Endothelial cell of umbilical vein (primary cell): ENCODE measurements around the gene DUSP2. TPM values are rescaled to one million over a fixed set of nuclear protein-coding genes. Genes with fewer than 3 reads are reported as not detected.
"Not testable (repeated sequence)": the region's sequence is repeated elsewhere in the genome, so short reads cannot be mapped to it uniquely, and the experiment has no call there.

Source experiments
- BruUV-seq: library from RNA; stranded (reverse); fragments of 400-500 nt; replicated peaks from 2 replicates; lab custom pipeline; 2021; lab: Mats Ljungman, UMichigan
- CTCF ChIA-PET: fragments of 300-600, 350-600 bp; sonication (Branson Sonifier 250); formaldehyde crosslinking; loops from one replicate; lab custom pipeline; 2021; ENCODE audit warnings: antibody characterized with exemption, inconsistent platforms; lab: Charles Lee
- POLR2A ChIA-PET: fragments of 300-600, 350-600 bp; sonication (Branson Sonifier 250); formaldehyde crosslinking; loops from one replicate; lab custom pipeline; 2021; ENCODE audit warnings: antibody characterized with exemption, inconsistent platforms; lab: Charles Lee
- DNase-seq: peaks from one replicate; pipeline ENCODE4 v3.0.0-alpha.2; 2011; ENCODE audit warnings: low read depth, low spot score
- FAIRE-seq: peaks from 2 replicates; lab custom pipeline; 2011; peaks lifted over from hg19 to GRCh38; lab: Jason Lieb, UNC
- H2AFZ ChIP-seq: 2 replicates; pipeline ENCODE4 v1.6.0; 2012; ENCODE audit warnings: low read depth, low read length, control low read depth, inconsistent platforms
- H3K27ac ChIP-seq: 2 replicates; pipeline ENCODE4 v1.5.1; 2011; ENCODE audit warnings: low read depth, mild to moderate bottlenecking, control low read depth, low read length, moderate library complexity; ENCODE audit not compliant: insufficient read depth
- H3K27me3 ChIP-seq, 2 experiments: 2 replicates each; pipeline versions ENCODE4 v1.6.0 to v1.6.1; 2011; ENCODE audit warnings: low read length in 2 of 2, mixed read lengths in 1 of 2; ENCODE audit not compliant: control insufficient read depth in 2 of 2, insufficient read depth in 2 of 2
- H3K36me3 ChIP-seq, 2 experiments: 2 replicates in 1 of 2; 3 replicates in 1 of 2; pipeline ENCODE4 v1.5.1; 2011; ENCODE audit warnings: low read length in 2 of 2, mild to moderate bottlenecking in 1 of 2, moderate library complexity in 1 of 2; ENCODE audit not compliant: control insufficient read depth in 2 of 2, insufficient read depth in 2 of 2; ENCODE audit errors: extremely low read depth in 1 of 2
- H3K4me1 ChIP-seq: 3 replicates; pipeline ENCODE4 v1.5.1; 2011; ENCODE audit warnings: mild to moderate bottlenecking, low read length; ENCODE audit not compliant: control insufficient read depth, insufficient read depth; ENCODE audit errors: extremely low read depth
- H3K4me2 ChIP-seq: 2 replicates; pipeline ENCODE4 v1.6.1; 2011; ENCODE audit warnings: low read length, control low read depth, mixed read lengths; ENCODE audit not compliant: insufficient read depth
- H3K4me3 ChIP-seq, 3 experiments: fragments of 200-600 bp in 1 of 3; sonication (generic), shearing (Covaris generic) in 1 of 3; replicated peaks in 1 of 3; 2 replicates each; pipeline ENCODE4 v1.5.1; 2011 to 2016; ENCODE audit warnings: control low read depth in 3 of 3, low read length in 3 of 3, mild to moderate bottlenecking in 2 of 3, inconsistent platforms in 1 of 3, low read depth in 1 of 3, moderate library complexity in 1 of 3; ENCODE audit not compliant: insufficient read depth in 1 of 3
- H3K79me2 ChIP-seq: 2 replicates; pipeline ENCODE4 v1.6.0; 2012; ENCODE audit warnings: low read length, inconsistent platforms; ENCODE audit not compliant: control insufficient read depth, insufficient read depth
- H3K9ac ChIP-seq: replicated peaks from 2 replicates; pipeline ENCODE3; 2011; ENCODE audit warnings: low read length, control low read depth; ENCODE audit not compliant: insufficient read depth; ENCODE audit errors: extremely low read depth
- H3K9me1 ChIP-seq: replicated peaks from 3 replicates; pipeline ENCODE4 v1.6.0; 2011; ENCODE audit warnings: mild to moderate bottlenecking, low read length; ENCODE audit not compliant: control insufficient read depth, insufficient read depth; ENCODE audit errors: extremely low read depth
- H3K9me3 ChIP-seq: replicated peaks from 2 replicates; pipeline ENCODE4 v1.5.1; 2012; ENCODE audit warnings: low read length, inconsistent platforms; ENCODE audit not compliant: control insufficient read depth, insufficient read depth
- H4K20me1 ChIP-seq: replicated peaks from 2 replicates; pipeline ENCODE3; 2011; ENCODE audit warnings: mild to moderate bottlenecking, low read length; ENCODE audit not compliant: control insufficient read depth, insufficient read depth; ENCODE audit errors: extremely low read depth
- POLR2A ChIP-seq: IDR thresholded peaks from 2 replicates; pipeline ENCODE4 v1.6.1; 2012; ENCODE audit warnings: low read depth, mild to moderate bottlenecking, control low read depth, low read length
- POLR2AphosphoS5 ChIP-seq: IDR thresholded peaks from 2 replicates; pipeline ENCODE4 v1.6.1; 2012; ENCODE audit warnings: low read depth, mild to moderate bottlenecking, control low read depth, low read length, moderate library complexity; ENCODE audit not compliant: insufficient read depth
- dilution Hi-C: fragments of 300-500 bp; cut with MboI; formaldehyde crosslinking; loops from one replicate; pipeline ENCODE4 v1.15.0; 2019; ENCODE audit warnings: low sequenced_read_pairs; ENCODE audit not compliant: extremely low pct_ligation_motif_present
- intact Hi-C: fragments of 100-400 bp; cut with micrococcal nuclease; formaldehyde crosslinking; loops from one replicate; pipeline ENCODE4 v1.10.0; 2022
- polyA plus RNA-seq, 4 experiments: library from polyadenylated mRNA; depleted of rRNA in 3 of 4; stranded (reverse) in 3 of 4; unstranded in 1 of 4; fragments of >200 nt; gene quantifications; 2 replicates each; pipeline versions ENCODE4 v1.2.1 to v1.2.3, GENCODE V29; 2011 to 2012; ENCODE audit warnings: missing spikeins in 1 of 4
- total RNA-seq: library from RNA; stranded (reverse); gene quantifications from 2 replicates; pipeline ENCODE4 v1.2.3, GENCODE V29; 2021
- TF ChIP-seq, protein P1 (sequence below): IDR thresholded peaks from 2 replicates; pipeline ENCODE4 v1.6.1; 2011; ENCODE audit not compliant: insufficient read depth, insufficient read length
- TF ChIP-seq, protein P2 (sequence below), 2 donors: IDR thresholded peaks; 1 replicate in 1 of 2; 2 replicates in 1 of 2; pipeline ENCODE4 v1.5.1; 2011; ENCODE audit warnings: low read length in 2 of 2, mild to moderate bottlenecking in 2 of 2, moderate library complexity in 2 of 2, control low read depth in 1 of 2, inconsistent platforms in 1 of 2, low read depth in 1 of 2; ENCODE audit not compliant: insufficient read depth in 1 of 2; ENCODE audit errors: extremely low read depth in 1 of 2

The DUSP2 gene
- total and polyA plus RNA-seq, 2 donors (not counting 3 experiments of a cell fraction or from before 2014, with no cell fraction given) = 0.33 TPM

DNA sequence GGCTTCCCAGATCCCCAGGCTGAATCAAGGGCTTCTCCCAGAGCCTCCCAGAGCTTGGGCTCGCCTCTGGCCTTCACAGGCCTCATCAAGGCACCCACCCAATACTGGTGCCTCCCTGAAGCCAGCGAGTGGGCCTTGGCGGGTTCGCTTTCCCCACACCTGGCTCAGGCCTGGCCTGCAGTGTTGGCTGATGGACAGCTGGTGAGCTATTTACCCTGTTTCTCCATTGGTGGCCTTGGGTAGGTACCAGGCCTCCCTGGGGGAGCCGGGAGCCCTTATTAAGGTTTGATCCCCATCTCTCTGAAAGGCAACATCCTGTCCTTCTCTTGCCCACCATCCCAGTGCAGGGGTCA lies 18.2 kb upstream of the DUSP2 start:
- POLR2A ChIA-PET = no interaction called here
- TF ChIP-seq, protein P1, sequence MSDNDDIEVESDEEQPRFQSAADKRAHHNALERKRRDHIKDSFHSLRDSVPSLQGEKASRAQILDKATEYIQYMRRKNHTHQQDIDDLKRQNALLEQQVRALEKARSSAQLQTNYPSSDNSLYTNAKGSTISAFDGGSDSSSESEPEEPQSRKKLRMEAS = no peak
- TF ChIP-seq, protein P2, sequence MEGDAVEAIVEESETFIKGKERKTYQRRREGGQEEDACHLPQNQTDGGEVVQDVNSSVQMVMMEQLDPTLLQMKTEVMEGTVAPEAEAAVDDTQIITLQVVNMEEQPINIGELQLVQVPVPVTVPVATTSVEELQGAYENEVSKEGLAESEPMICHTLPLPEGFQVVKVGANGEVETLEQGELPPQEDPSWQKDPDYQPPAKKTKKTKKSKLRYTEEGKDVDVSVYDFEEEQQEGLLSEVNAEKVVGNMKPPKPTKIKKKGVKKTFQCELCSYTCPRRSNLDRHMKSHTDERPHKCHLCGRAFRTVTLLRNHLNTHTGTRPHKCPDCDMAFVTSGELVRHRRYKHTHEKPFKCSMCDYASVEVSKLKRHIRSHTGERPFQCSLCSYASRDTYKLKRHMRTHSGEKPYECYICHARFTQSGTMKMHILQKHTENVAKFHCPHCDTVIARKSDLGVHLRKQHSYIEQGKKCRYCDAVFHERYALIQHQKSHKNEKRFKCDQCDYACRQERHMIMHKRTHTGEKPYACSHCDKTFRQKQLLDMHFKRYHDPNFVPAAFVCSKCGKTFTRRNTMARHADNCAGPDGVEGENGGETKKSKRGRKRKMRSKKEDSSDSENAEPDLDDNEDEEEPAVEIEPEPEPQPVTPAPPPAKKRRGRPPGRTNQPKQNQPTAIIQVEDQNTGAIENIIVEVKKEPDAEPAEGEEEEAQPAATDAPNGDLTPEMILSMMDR (IDR thresholded peaks at IDR 0.05; ENCODE audit: extremely low read depth in 1 of 2, insufficient read depth in 1 of 2, low read depth in 1 of 2, low read length in 2 of 2) = no peak
- Histone ChIP-seq H3K27me3 (peaks cover 4% of the 10 kb centered on the region in 2 experiments), H3K9me1 (no peaks in the 10 kb centered on the region), H3K9me3 (no peaks in the 10 kb centered on the region), H3K27ac (no peak overlapping the region), H4K20me1 (no peaks in the 10 kb centered on the region), H3K4me3 (no peak overlapping the region), H3K4me2 (no peak overlapping the region), H3K36me3 (no peaks in the 10 kb centered on the region), H3K79me2 (no peaks in the 10 kb centered on the region), H3K9ac (no peak overlapping the region), H2AFZ (no peak overlapping the region), H3K4me1 (no peaks in the 10 kb centered on the region)
- DNase-seq (no peak), FAIRE-seq (no peak)
- intact Hi-C loops (no loop called here), dilution Hi-C loops (no loop called here)
- CTCF ChIA-PET = interaction anchor here (1.0 to 2.0 kb wide), 2 partner anchors 11 to 46 kb away, joined by 4 to 16 read pairs; no protein-coding TSS in a partner anchor
- no TSS peak for BruUV-seq

DNA sequence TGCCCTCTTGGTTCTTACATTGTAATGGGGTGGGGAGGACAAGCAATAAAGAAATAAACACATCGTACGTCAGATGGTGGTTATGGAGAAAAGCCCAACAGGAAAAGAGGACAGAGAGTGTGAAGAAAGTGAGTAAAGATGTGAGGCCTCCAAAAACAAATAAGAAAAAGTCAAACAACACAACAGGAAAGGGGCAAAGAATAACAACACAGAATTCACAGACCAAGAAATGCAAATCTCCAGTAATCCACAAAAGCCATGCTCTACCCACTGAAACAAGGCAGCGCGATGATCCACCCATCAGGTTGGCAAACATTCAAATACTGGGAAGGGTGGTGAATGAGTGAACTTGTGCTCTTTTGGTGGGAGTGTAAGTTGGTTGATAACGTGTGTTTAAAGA lies 16.7 kb upstream of the DUSP2 start:
- Histone ChIP-seq H2AFZ (no peak overlapping the region), H3K9ac (no peak overlapping the region), H3K4me1 (no peaks in the 10 kb centered on the region), H4K20me1 (no peaks in the 10 kb centered on the region), H3K27me3 (peaks cover 0 to 6% of the 10 kb centered on the region in 2 experiments), H3K27ac (no peak overlapping the region), H3K9me3 (no peaks in the 10 kb centered on the region), H3K79me2 (no peaks in the 10 kb centered on the region), H3K9me1 (no peaks in the 10 kb centered on the region), H3K4me3 (no peak overlapping the region), H3K4me2 (no peak overlapping the region), H3K36me3 (no peaks in the 10 kb centered on the region)
- ChIA-PET POLR2A (no interaction called here), CTCF (interaction anchor here (2.0 kb wide), 1 partner anchor 13 kb away, joined by 16 read pairs; no protein-coding TSS in a partner anchor)
- no TSS peak for BruUV-seq
- no peak for DNase-seq
- dilution Hi-C loops = no loop called here
- TF ChIP-seq POLR2AphosphoS5 (no peak), POLR2A (no peak)
- intact Hi-C loops = no loop called here
- FAIRE-seq = no peak

DNA sequence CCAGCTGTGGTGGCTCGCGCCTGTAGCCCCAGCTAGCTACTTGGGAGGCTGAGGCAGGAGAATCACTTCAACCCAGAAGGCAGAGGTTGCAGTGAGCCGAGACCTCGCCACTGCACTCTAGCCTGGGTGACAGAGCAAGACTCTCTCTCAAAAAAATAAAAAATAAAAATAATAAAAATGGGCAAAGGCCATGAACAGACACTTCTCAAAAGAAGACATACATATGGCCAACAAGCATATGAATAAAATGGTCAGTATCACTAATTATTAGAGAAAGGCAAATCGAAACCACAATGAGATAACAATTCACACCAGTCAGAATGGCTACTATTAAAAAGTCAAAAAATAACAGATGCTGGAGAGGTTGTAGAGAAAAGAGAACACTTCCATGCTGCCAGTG lies 15.1 kb upstream of the DUSP2 start:
- H3K4me2 ChIP-seq, POLR2A ChIA-PET, H3K36me3 ChIP-seq, FAIRE-seq, BruUV-seq, DNase-seq, H3K9ac ChIP-seq, H3K9me1 ChIP-seq, dilution Hi-C loops, H3K4me1 ChIP-seq, H3K9me3 ChIP-seq, CTCF ChIA-PET, H3K27ac ChIP-seq, H2AFZ ChIP-seq, H4K20me1 ChIP-seq, intact Hi-C loops, H3K79me2 ChIP-seq, H3K4me3 ChIP-seq, H3K27me3 ChIP-seq: not testable (repeated sequence)
